Activated CD8-positive, alpha-beta T cell treated with anti-CD3 and anti-CD28 coated beads for 36 hours (primary cell): ENCODE measurements around the gene HIPK1. TPM values are rescaled to one million over a fixed set of nuclear protein-coding genes. Genes with fewer than 3 reads are reported as not detected.

Experiments used
- ATAC-seq: fragments of 200-7000 bp; cut with Tn5 transposase; one replicate; pipeline ENCODE4 v1.10.0; 2021; ENCODE audit warnings: mild to moderate bottlenecking, moderate library complexity
- CTCF ChIA-PET: fragments of 350-600 bp; sonication (Branson Sonifier 250); formaldehyde crosslinking; loops from one replicate; lab custom pipeline; 2021; ENCODE audit warnings: antibody characterized with exemption; lab: Charles Lee
- POLR2A ChIA-PET: fragments of 350-600 bp; sonication (Branson Sonifier 250); formaldehyde crosslinking; loops from one replicate; lab custom pipeline; 2021; ENCODE audit warnings: antibody characterized with exemption; lab: Charles Lee
- DNase-seq: peaks from one replicate; pipeline ENCODE4 v3.0.0-alpha.2; 2020
- H3K27ac Mint-ChIP-seq: one replicate; pipeline ENCODE4 v1.8.0; 2021; ENCODE audit warnings: mild to moderate bottlenecking, mixed read lengths
- H3K27me3 Mint-ChIP-seq: one replicate; pipeline ENCODE4 v1.8.0; 2021; ENCODE audit warnings: mixed read lengths
- H3K36me3 Mint-ChIP-seq: one replicate; pipeline ENCODE4 v1.8.0; 2021; ENCODE audit warnings: low read depth, mixed read lengths
- H3K4me1 Mint-ChIP-seq: one replicate; pipeline ENCODE4 v1.8.0; 2021; ENCODE audit warnings: low read depth, mixed read lengths
- H3K4me3 Mint-ChIP-seq: one replicate; pipeline ENCODE4 v1.8.0; 2021; ENCODE audit warnings: mild to moderate bottlenecking, moderate library complexity, mixed read lengths
- H3K9me3 Mint-ChIP-seq: one replicate; pipeline ENCODE4 v1.8.0; 2021; ENCODE audit warnings: mixed read lengths
- intact Hi-C: fragments of 100-400 bp; cut with micrococcal nuclease; formaldehyde crosslinking; loops from one replicate; pipeline ENCODE4 v1.10.0; 2022
- total RNA-seq, 2 experiments: library from RNA; stranded (reverse); gene quantifications; one replicate each; pipeline ENCODE4 v1.2.3, GENCODE V29; 2021
- TF ChIP-seq, protein P1 (sequence below): fragments of 200-600 bp; IDR thresholded peaks from one replicate; pipeline ENCODE4 v1.8.0; 2022; ENCODE audit warnings: antibody characterized with exemption, mild to moderate bottlenecking

The HIPK1 gene
- total RNA-seq, 2 experiments from 2014 or later, result 42.8 to 45.1 TPM

DNA sequence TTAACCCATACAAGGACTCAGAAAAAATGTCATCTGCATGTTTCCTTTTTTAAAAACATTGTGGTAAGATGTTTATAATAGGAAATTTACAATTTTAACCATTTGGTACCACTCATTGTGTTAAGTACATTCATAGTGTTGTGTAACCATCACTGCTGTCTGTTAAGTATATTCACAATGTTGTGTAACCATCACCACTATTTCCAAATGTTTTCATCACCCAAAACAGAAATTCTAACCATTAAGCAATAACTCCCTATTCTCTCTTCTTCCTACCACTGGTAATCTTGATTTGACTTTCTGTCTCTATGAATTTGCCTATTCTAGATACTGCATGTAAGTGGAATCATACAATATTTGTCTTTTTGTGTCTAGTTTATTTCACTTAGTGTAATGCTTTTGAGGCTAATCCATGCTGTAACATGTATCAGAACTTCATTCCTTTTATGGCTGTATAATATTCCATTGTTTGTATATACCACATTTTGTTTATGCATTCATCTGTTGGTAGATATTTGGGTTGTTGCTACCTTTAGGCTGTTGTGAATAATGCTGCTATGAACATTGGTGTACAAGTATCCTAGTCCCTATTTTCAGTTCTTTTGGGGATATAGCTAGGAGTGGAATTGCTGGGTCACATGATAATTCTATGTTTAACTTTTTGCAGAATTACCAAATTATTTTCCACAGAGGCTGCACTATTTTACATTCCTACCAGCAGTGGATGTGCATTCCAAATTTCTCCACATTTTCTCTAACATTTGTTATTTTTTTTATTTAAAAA lies 14.1 kb downstream of the HIPK1 start:
- Mint-ChIP-seq H3K9me3 (no peaks in the 10 kb centered on the region), H3K27me3 (no peaks in the 10 kb centered on the region), H3K27ac (peak overlapping the region; percentile 14), H3K4me1 (peaks cover 76% of the 10 kb centered on the region), H3K4me3 (no peak overlapping the region), H3K36me3 (peaks cover 44% of the 10 kb centered on the region)
- ChIA-PET POLR2A (no interaction called here), CTCF (interaction anchor here (4.3 kb wide), 1 partner anchor 13 kb away, joined by 24 read pairs; the partner anchor contains the start of gene HIPK1)
- TF ChIP-seq, protein P1, sequence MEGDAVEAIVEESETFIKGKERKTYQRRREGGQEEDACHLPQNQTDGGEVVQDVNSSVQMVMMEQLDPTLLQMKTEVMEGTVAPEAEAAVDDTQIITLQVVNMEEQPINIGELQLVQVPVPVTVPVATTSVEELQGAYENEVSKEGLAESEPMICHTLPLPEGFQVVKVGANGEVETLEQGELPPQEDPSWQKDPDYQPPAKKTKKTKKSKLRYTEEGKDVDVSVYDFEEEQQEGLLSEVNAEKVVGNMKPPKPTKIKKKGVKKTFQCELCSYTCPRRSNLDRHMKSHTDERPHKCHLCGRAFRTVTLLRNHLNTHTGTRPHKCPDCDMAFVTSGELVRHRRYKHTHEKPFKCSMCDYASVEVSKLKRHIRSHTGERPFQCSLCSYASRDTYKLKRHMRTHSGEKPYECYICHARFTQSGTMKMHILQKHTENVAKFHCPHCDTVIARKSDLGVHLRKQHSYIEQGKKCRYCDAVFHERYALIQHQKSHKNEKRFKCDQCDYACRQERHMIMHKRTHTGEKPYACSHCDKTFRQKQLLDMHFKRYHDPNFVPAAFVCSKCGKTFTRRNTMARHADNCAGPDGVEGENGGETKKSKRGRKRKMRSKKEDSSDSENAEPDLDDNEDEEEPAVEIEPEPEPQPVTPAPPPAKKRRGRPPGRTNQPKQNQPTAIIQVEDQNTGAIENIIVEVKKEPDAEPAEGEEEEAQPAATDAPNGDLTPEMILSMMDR, result no peak
- ATAC-seq, result no peak
- intact Hi-C loops, result no loop called here
- no peak for DNase-seq

DNA sequence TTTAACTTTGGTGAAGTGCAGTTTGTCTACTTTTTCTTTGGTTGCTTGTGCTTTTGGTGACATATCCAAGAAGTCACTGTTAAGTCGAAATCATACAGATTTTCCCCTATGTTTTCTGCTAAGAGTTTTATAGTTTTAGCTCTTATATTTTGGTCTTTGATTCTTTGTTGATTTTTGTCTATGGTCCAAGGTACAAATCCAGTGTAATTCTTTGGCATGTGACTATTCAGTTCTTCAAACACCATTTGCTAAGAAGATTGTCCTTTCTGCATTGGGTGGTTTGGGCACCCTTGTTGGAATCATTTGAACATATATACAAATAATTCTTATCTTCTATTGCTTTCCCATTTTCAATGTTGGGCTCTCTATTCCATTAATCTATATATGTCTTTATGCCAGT lies 16.2 kb downstream of the HIPK1 start:
- intact Hi-C loops, result no loop called here
- ChIA-PET POLR2A (interaction anchor here (5.2 kb wide), 1 partner anchor 14 kb away, joined by 60 read pairs; the partner anchor contains the start of gene HIPK1), CTCF (interaction anchor here (0.7 to 7.6 kb wide), 4 partner anchors 9 to 15 kb away, joined by 4 to 57 read pairs (median 4); partner anchors contain the start of gene HIPK1)
- DNase-seq, result no peak
- Mint-ChIP-seq H3K4me3 (no peak overlapping the region), H3K27me3 (no peaks in the 10 kb centered on the region), H3K4me1 (peaks cover 75% of the 10 kb centered on the region), H3K27ac (peak overlapping the region; percentile 57), H3K36me3 (peaks cover 49% of the 10 kb centered on the region), H3K9me3 (no peaks in the 10 kb centered on the region)
- no peak for ATAC-seq
- TF ChIP-seq, protein P1, result no peak

- TF ChIP-seq, protein P1, result no peak
- ATAC-seq (no peak), DNase-seq (no peak)
- no peak overlapping the region for H3K4me3 Mint-ChIP-seq
- no peaks in the 10 kb centered on the region for H3K27me3 Mint-ChIP-seq
- CTCF ChIA-PET, result interaction anchor here (1.1 to 7.6 kb wide), 7 partner anchors 7 to 400 kb away, joined by 4 to 57 read pairs (median 6); partner anchors contain the start of gene HIPK1
- H3K36me3 Mint-ChIP-seq, result peaks cover 46% of the 10 kb centered on the region
- intact Hi-C loops, result loop anchor here (2.0 kb wide), 1 partner anchor 13 kb away; no protein-coding TSS in a partner anchor
- POLR2A ChIA-PET, result interaction anchor here (5.2 kb wide), 1 partner anchor 15 kb away, joined by 60 read pairs; the partner anchor contains the start of gene HIPK1
- H3K4me1 Mint-ChIP-seq, result peaks cover 73% of the 10 kb centered on the region
- H3K9me3 Mint-ChIP-seq, result no peaks in the 10 kb centered on the region
- peak overlapping the region; percentile 88 for H3K27ac Mint-ChIP-seq
These were observed 17.0 kb downstream of the HIPK1 start for GRCh38 chr1:113946112-113946511.

- peaks cover 46% of the 10 kb centered on the region for H3K36me3 Mint-ChIP-seq
- CTCF ChIA-PET, result interaction anchor here (1.2 to 7.6 kb wide), 7 partner anchors 7 to 400 kb away, joined by 3 to 57 read pairs (median 6); partner anchors contain the start of gene HIPK1
These were observed 17.7 kb downstream of the HIPK1 start for GRCh38 chr1:113946678-113947387.

More at GRCh38 chr1:113946678-113947387, 17.7 kb downstream of the HIPK1 start:
- Mint-ChIP-seq H3K4me1 (peaks cover 76% of the 10 kb centered on the region), H3K4me3 (peak overlapping the region; percentile 48), H3K27me3 (no peaks in the 10 kb centered on the region), H3K27ac (peak overlapping the region; percentile 88), H3K9me3 (no peaks in the 10 kb centered on the region)
- TF ChIP-seq, protein P1, result no peak
- intact Hi-C loops, result loop anchor here (2.0 kb wide), 1 partner anchor 14 kb away; no protein-coding TSS in a partner anchor
- ATAC-seq, result peak; percentile 41
- POLR2A ChIA-PET, result interaction anchor here (0.6 to 5.2 kb wide), 2 partner anchors 15 to 462 kb away, joined by 4 to 60 read pairs; partner anchors contain the start of gene HIPK1
- DNase-seq, result no peak
